GM18867 (cell line): ENCODE data around the gene BCAP31.
"Not testable (repeated sequence)": the region's sequence is repeated elsewhere in the genome, so short reads cannot be mapped to it uniquely, and the experiment has no call there.

Experiments
- ATAC-seq: cut with Tn5 transposase; IDR thresholded peaks from one replicate; pipeline ENCODE4 v1.9.1; 2021; ENCODE audit warnings: mild to moderate bottlenecking, moderate library complexity; ENCODE audit not compliant: unreplicated experiment

The BCAP31 gene

GRCh38 chrX:153736071-153736820 is 12.1 kb upstream of the BCAP31 start:
- ATAC-seq, result no peak

- ATAC-seq, result peak; percentile 60
Measured at GRCh38 chrX:153735274-153735673, 11.1 kb upstream of the BCAP31 start.

- ATAC-seq, result no peak
Measured at GRCh38 chrX:153734871-153735270, 10.7 kb upstream of the BCAP31 start.

GRCh38 chrX:153733651-153734240 is 9.6 kb upstream of the BCAP31 start:
- ATAC-seq, result no peak

- no peak for ATAC-seq
Measured at GRCh38 chrX:153732401-153732800, 8.2 kb upstream of the BCAP31 start.

GRCh38 chrX:153731845-153732215 is 7.6 kb upstream of the BCAP31 start:
- no peak for ATAC-seq

- ATAC-seq, result no peak
Measured at GRCh38 chrX:153731117-153731844, 7.1 kb upstream of the BCAP31 start.

GRCh38 chrX:153730115-153730514 is 5.9 kb upstream of the BCAP31 start:
- not testable (repeated sequence) for ATAC-seq

GRCh38 chrX:153728951-153729631 is 4.9 kb upstream of the BCAP31 start:
- no peak for ATAC-seq

GRCh38 chrX:153728095-153728494 is 3.9 kb upstream of the BCAP31 start:
- no peak for ATAC-seq

GRCh38 chrX:153727123-153727931 is 3.1 kb upstream of the BCAP31 start:
- no peak for ATAC-seq

GRCh38 chrX:153726286-153727122 is 2.3 kb upstream of the BCAP31 start:
- peak; percentile 49 for ATAC-seq

- no peak for ATAC-seq
Measured at GRCh38 chrX:153725832-153726285, 1.7 kb upstream of the BCAP31 start.

- ATAC-seq, result peak; percentile 1
Measured at GRCh38 chrX:153725039-153725831, 1.0 kb upstream of the BCAP31 start.

- peak; percentile 24 for ATAC-seq
Measured at GRCh38 chrX:153723351-153724251, 586 bp downstream of the BCAP31 start.

- ATAC-seq, result no peak
Measured at GRCh38 chrX:153722704-153723350, 1.4 kb downstream of the BCAP31 start.

- ATAC-seq, result no peak
Measured at GRCh38 chrX:153719701-153720100, 4.5 kb downstream of the BCAP31 start.
